B cell (primary cell): Measurements from ENCODE around the gene TERB1. TPM values are rescaled to one million over a fixed set of nuclear protein-coding genes. Genes with fewer than 3 reads are reported as not detected.

ENCODE experiments used
- ATAC-seq: fragments of 200-7000 bp; cut with Tn5 transposase; one replicate; pipeline ENCODE4 v1.10.0; 2021; ENCODE audit warnings: low read depth, mild to moderate bottlenecking, moderate number of reproducible peaks, moderate library complexity
- CTCF ChIA-PET: fragments of 350-600 bp; sonication (Branson Sonifier 250); formaldehyde crosslinking; loops from one replicate; lab custom pipeline; 2021; ENCODE audit warnings: antibody characterized with exemption, inconsistent platforms; lab: Charles Lee
- POLR2A ChIA-PET: fragments of 350-600 bp; sonication (Branson Sonifier 250); formaldehyde crosslinking; loops from one replicate; lab custom pipeline; 2021; ENCODE audit warnings: antibody characterized with exemption; lab: Charles Lee
- DNase-seq: peaks from one replicate; pipeline ENCODE4 v3.0.0; 2013
- H2AFZ ChIP-seq: 2 replicates; pipeline ENCODE4 v1.6.1; 2012; ENCODE audit warnings: mild to moderate bottlenecking, low read depth, low read length; ENCODE audit not compliant: insufficient read depth, poor library complexity, severe bottlenecking
- H3K27ac ChIP-seq, 2 donors: 1 replicate in 1 of 2; 2 replicates in 1 of 2; pipeline ENCODE4 v1.5.1; 2012 to 2013; ENCODE audit warnings: low read length in 2 of 2, mild to moderate bottlenecking in 2 of 2, moderate library complexity in 1 of 2
- H3K27me3 ChIP-seq, 4 experiments: fragments of 200-600 bp in 1 of 4; sonication (generic) in 1 of 4; replicated peaks in 1 of 4; 1 replicate in 2 of 4; 2 replicates in 2 of 4; pipeline versions ENCODE4 v1.6.1 to v1.7.0; 2013 to 2016; ENCODE audit warnings: low read length in 3 of 4, mild to moderate bottlenecking in 2 of 4, mixed read lengths in 1 of 4, moderate library complexity in 1 of 4; ENCODE audit not compliant: insufficient read depth in 4 of 4, control insufficient read depth in 3 of 4; ENCODE audit errors: control extremely low read depth in 1 of 4
- H3K36me3 ChIP-seq, 2 experiments: replicated peaks in 1 of 2; 1 replicate in 1 of 2; 2 replicates in 1 of 2; pipeline versions ENCODE4 v1.6.1 to v1.7.1; 2013; ENCODE audit warnings: low read length in 1 of 2; ENCODE audit not compliant: insufficient read depth in 2 of 2, control insufficient read depth in 1 of 2; ENCODE audit errors: control extremely low read depth in 1 of 2, extremely low read depth in 1 of 2
- H3K4me1 ChIP-seq, 2 donors: fragments of 200-600 bp in 1 of 2; sonication (generic) in 1 of 2; 1 replicate in 1 of 2; 2 replicates in 1 of 2; pipeline versions ENCODE4 v1.5.1 to v1.6.1; 2013 to 2017; ENCODE audit warnings: low read length in 2 of 2; ENCODE audit not compliant: control insufficient read depth in 2 of 2, insufficient read depth in 2 of 2
- H3K4me2 ChIP-seq: replicated peaks from 2 replicates; pipeline ENCODE3; 2012; ENCODE audit warnings: mild to moderate bottlenecking, low read depth, low read length; ENCODE audit not compliant: poor library complexity, severe bottlenecking
- H3K4me3 ChIP-seq, 5 experiments: fragments of 200-600 bp in 1 of 5; sonication (generic) in 1 of 5; 1 replicate in 3 of 5; 2 replicates in 2 of 5; pipeline versions ENCODE4 v1.5.1 to v1.7.0; 2011 to 2016; ENCODE audit warnings: low read length in 4 of 5, mild to moderate bottlenecking in 4 of 5, low read depth in 2 of 5, control low read depth in 1 of 5, moderate library complexity in 1 of 5; ENCODE audit not compliant: insufficient read depth in 1 of 5; ENCODE audit errors: control extremely low read depth in 1 of 5, extremely low read depth in 1 of 5
- H3K79me2 ChIP-seq: fragments of 200-600 bp; sonication (generic); one replicate; pipeline ENCODE4 v1.6.0; 2016; ENCODE audit warnings: low read length; ENCODE audit not compliant: control insufficient read depth, insufficient read depth
- H3K9ac ChIP-seq: fragments of 200-600 bp; sonication (generic); 2 replicates; pipeline ENCODE4 v1.6.1; 2017; ENCODE audit warnings: mild to moderate bottlenecking, low read length, moderate library complexity
- H3K9me3 ChIP-seq, 3 donors: one replicate each; pipeline versions ENCODE4 v1.6.1 to v1.7.1; 2013; ENCODE audit warnings: low read length in 2 of 3; ENCODE audit not compliant: control insufficient read depth in 2 of 3, insufficient read depth in 1 of 3; ENCODE audit errors: control extremely low read depth in 1 of 3
- H4K20me1 ChIP-seq: 2 replicates; pipeline ENCODE4 v1.6.0; 2012; ENCODE audit warnings: mild to moderate bottlenecking, low read length; ENCODE audit not compliant: insufficient read depth, control insufficient read depth, poor library complexity, severe bottlenecking
- H3K27ac Mint-ChIP-seq: one replicate; pipeline ENCODE4 v1.8.0; 2021; ENCODE audit warnings: mixed read lengths
- H3K27me3 Mint-ChIP-seq: one replicate; pipeline ENCODE4 v1.8.0; 2021; ENCODE audit warnings: mixed read lengths
- H3K4me1 Mint-ChIP-seq: one replicate; pipeline ENCODE4 v1.8.0; 2021; ENCODE audit warnings: mixed read lengths
- H3K4me3 Mint-ChIP-seq: one replicate; pipeline ENCODE4 v1.8.0; 2021; ENCODE audit warnings: mixed read lengths
- H3K9me3 Mint-ChIP-seq: one replicate; pipeline ENCODE4 v1.8.0; 2022; ENCODE audit warnings: mixed read lengths; ENCODE audit not compliant: insufficient read depth
- CTCF ChIP-seq: fragments of 200-600 bp; IDR thresholded peaks from one replicate; pipeline ENCODE4 v1.8.0; 2022; ENCODE audit warnings: antibody characterized with exemption, mild to moderate bottlenecking
- EZH2 ChIP-seq: IDR thresholded peaks from 2 replicates; pipeline ENCODE4 v1.6.1; 2012; ENCODE audit warnings: borderline replicate concordance, low read depth, mild to moderate bottlenecking, moderate library complexity, low read length; ENCODE audit not compliant: insufficient read depth, poor library complexity, severe bottlenecking
- WGBS: methylation state at CpG from one replicate; pipeline ENCODE4 v1.1.5; 2013; ENCODE audit warnings: missing lambda C conversion rate; ENCODE audit not compliant: insufficient coverage; 5-methylcytosine and 5-hydroxymethylcytosine counted together
- intact Hi-C: fragments of 100-400 bp; cut with micrococcal nuclease; formaldehyde crosslinking; loops from one replicate; pipeline ENCODE4 v1.10.0; 2022
- polyA plus RNA-seq: library from polyadenylated mRNA; depleted of rRNA; stranded (reverse); fragments of >200 nt; gene quantifications from 2 replicates; pipeline ENCODE4 v1.2.3, GENCODE V29; 2012
- total RNA-seq, 2 donors: library from RNA; stranded (reverse); fragments of 120-200 nt in 1 of 2; gene quantifications; 1 replicate in 1 of 2; 2 replicates in 1 of 2; pipeline versions ENCODE4 v1.2.3 to v1.2.4, GENCODE V29; 2013 to 2022

The TERB1 gene
- total and polyA plus RNA-seq, 2 donors (not counting 1 experiment from before 2014, with no cell fraction given): 0.71 TPM; not detected in 1

- Histone ChIP-seq H4K20me1 (no peaks in the 10 kb centered on the region), H3K79me2 (no peaks in the 10 kb centered on the region), H3K27ac (no peak overlapping the region), H3K9ac (no peak overlapping the region), H3K4me1 (no peaks in the 10 kb centered on the region), H3K27me3 (peaks cover 0 to 5% (median 1%) of the 10 kb centered on the region in 4 experiments), H3K36me3 (no peaks in the 10 kb centered on the region), H3K4me2 (no peak overlapping the region), H3K9me3 (no peaks in the 10 kb centered on the region), H3K4me3 (no peak overlapping the region), H2AFZ (no peak overlapping the region)
- ChIA-PET CTCF (no interaction called here), POLR2A (no interaction called here)
- no peak overlapping the region for H3K27ac Mint-ChIP-seq
- ATAC-seq: no peak
- no peak for DNase-seq
- TF ChIP-seq CTCF (no peak), EZH2 (no peak)
- no peak overlapping the region for H3K4me3 Mint-ChIP-seq
- 94% methylated on average over 5 of the region's 11 CpGs for WGBS
- peaks cover 17% of the 10 kb centered on the region for H3K27me3 Mint-ChIP-seq
- intact Hi-C loops: no loop called here
- H3K4me1 Mint-ChIP-seq: peaks cover under 1% of the 10 kb centered on the region
- H3K9me3 Mint-ChIP-seq: no peaks in the 10 kb centered on the region
These were observed 95.4 kb downstream of the TERB1 start for GRCh38 chr16:66705790-66706505.

Other genes with a start within 250 kb of the TERB1 start
- gene CKLF, start 249.0 kb downstream of the TERB1 start, total RNA-seq: 28.9 and 30.4 TPM in 2 replicates
- gene CKLF, start 249.0 kb downstream of the TERB1 start, polyA plus RNA-seq: 43.9 and 53.6 TPM in 2 replicates
- 5.5 and 5.9 TPM in 2 replicates for gene CMTM1, start 235.1 kb downstream of the TERB1 start, total RNA-seq
- 1.6 and 1.8 TPM in 2 replicates for gene CMTM1, start 235.1 kb downstream of the TERB1 start, polyA plus RNA-seq
- gene CMTM2, start 222.1 kb downstream of the TERB1 start, total RNA-seq: not detected in 2 replicates
- not detected in 2 replicates for gene CMTM2, start 222.1 kb downstream of the TERB1 start, polyA plus RNA-seq
- 6.2 and 7.5 TPM in 2 replicates for gene CMTM3, start 196.9 kb downstream of the TERB1 start, total RNA-seq
- gene CMTM3, start 196.9 kb downstream of the TERB1 start, polyA plus RNA-seq: 8.7 and 10.9 TPM in 2 replicates
- gene CMTM4, start 104.8 kb downstream of the TERB1 start, total RNA-seq: 0.59 and 0.68 TPM in 2 replicates
- 0.06 and 0.37 TPM in 2 replicates for gene CMTM4, start 104.8 kb downstream of the TERB1 start, polyA plus RNA-seq
- gene DYNC1LI2, start 50.0 kb downstream of the TERB1 start, total RNA-seq: 109 and 111 TPM in 2 replicates
- 33.9 and 78.3 TPM in 2 replicates for gene DYNC1LI2, start 50.0 kb downstream of the TERB1 start, polyA plus RNA-seq
- 57.6 and 62.5 TPM in 2 replicates for gene NAE1, start 29.4 kb upstream of the TERB1 start, total RNA-seq
- 19.3 and 28.5 TPM in 2 replicates for gene NAE1, start 29.4 kb upstream of the TERB1 start, polyA plus RNA-seq
- not detected in 2 replicates for gene CA7, start 42.8 kb upstream of the TERB1 start, total RNA-seq
- not detected in 2 replicates for gene CA7, start 42.8 kb upstream of the TERB1 start, polyA plus RNA-seq
- 15.0 and 18.7 TPM in 2 replicates for gene PDP2, start 78.9 kb upstream of the TERB1 start, total RNA-seq
- 1.9 and 2.7 TPM in 2 replicates for gene PDP2, start 78.9 kb upstream of the TERB1 start, polyA plus RNA-seq
- not detected in 2 replicates for gene CDH16, start 117.3 kb upstream of the TERB1 start, total RNA-seq
- gene CDH16, start 117.3 kb upstream of the TERB1 start, polyA plus RNA-seq: not detected in 2 replicates
- 0.64 and 0.80 TPM in 2 replicates for gene RRAD, start 124.0 kb upstream of the TERB1 start, total RNA-seq
- gene RRAD, start 124.0 kb upstream of the TERB1 start, polyA plus RNA-seq: 1.9 and 4.1 TPM in 2 replicates
- gene CIAO2B, start 132.8 kb upstream of the TERB1 start, total RNA-seq: 55.4 and 60.6 TPM in 2 replicates
- 139 and 159 TPM in 2 replicates for gene CIAO2B, start 132.8 kb upstream of the TERB1 start, polyA plus RNA-seq
- gene CES2, start 133.9 kb upstream of the TERB1 start, total RNA-seq: 39.4 and 47.8 TPM in 2 replicates
- 23.5 and 24.4 TPM in 2 replicates for gene CES2, start 133.9 kb upstream of the TERB1 start, polyA plus RNA-seq
- 0.32 and 0.42 TPM in 2 replicates for gene CES3, start 159.7 kb upstream of the TERB1 start, total RNA-seq
- gene CES3, start 159.7 kb upstream of the TERB1 start, polyA plus RNA-seq: 0.25 and 1.1 TPM in 2 replicates
- 8.4 and 10.4 TPM in 2 replicates for gene CES4A, start 187.0 kb upstream of the TERB1 start, total RNA-seq
- gene CES4A, start 187.0 kb upstream of the TERB1 start, polyA plus RNA-seq: 17.3 and 18.9 TPM in 2 replicates
- 89.0 and 101 TPM in 2 replicates for gene CBFB, start 227.6 kb upstream of the TERB1 start, total RNA-seq
- gene CBFB, start 227.6 kb upstream of the TERB1 start, polyA plus RNA-seq: 19.5 and 43.2 TPM in 2 replicates